HG03354 (cell line): ENCODE data around the gene PMM2.
A peak's percentile ranks its signal among the peaks of the same experiment; 100 is the strongest.
"Not testable (repeated sequence)": the region's sequence is repeated elsewhere in the genome, so short reads cannot be mapped to it uniquely, and the experiment has no call there.

ENCODE experiments used
- ATAC-seq: cut with Tn5 transposase; IDR thresholded peaks from one replicate; pipeline ENCODE4 v1.9.1; 2021; ENCODE audit warnings: mild to moderate bottlenecking; ENCODE audit not compliant: unreplicated experiment, poor library complexity, severe bottlenecking

The PMM2 gene

GRCh38 chr16:8863594-8864424 lies 66.2 kb downstream of the PMM2 start:
- no peak for ATAC-seq

- no peak for ATAC-seq
These were observed 67.0 kb downstream of the PMM2 start for GRCh38 chr16:8864480-8865110.

GRCh38 chr16:8865145-8865882 lies 67.7 kb downstream of the PMM2 start:
- ATAC-seq, result no peak

GRCh38 chr16:8866118-8866883 lies 68.7 kb downstream of the PMM2 start:
- ATAC-seq, result no peak

GRCh38 chr16:8866884-8867215 lies 69.2 kb downstream of the PMM2 start:
- ATAC-seq, result no peak

- no peak for ATAC-seq
These were observed 69.7 kb downstream of the PMM2 start for GRCh38 chr16:8867216-8867931.

GRCh38 chr16:8867932-8868415 lies 70.3 kb downstream of the PMM2 start:
- ATAC-seq, result no peak

GRCh38 chr16:8868416-8869211 lies 71.0 kb downstream of the PMM2 start, which contains the start of gene CARHSP1:
Gene CARHSP1 (minus strand): TSS chr16:8869006. CDS start chr16:8859328, 9,678 bp downstream.
- ATAC-seq, result peak; percentile 71

- ATAC-seq, result no peak
These were observed 71.8 kb downstream of the PMM2 start for GRCh38 chr16:8869212-8869987.

- ATAC-seq, result not testable (repeated sequence)
These were observed 72.3 kb downstream of the PMM2 start for GRCh38 chr16:8869988-8870241.

- ATAC-seq, result no peak
These were observed 74.4 kb downstream of the PMM2 start for GRCh38 chr16:8872071-8872470.

GRCh38 chr16:8872967-8873865 lies 75.6 kb downstream of the PMM2 start:
- ATAC-seq, result no peak

- ATAC-seq, result not testable (repeated sequence)
These were observed 76.2 kb downstream of the PMM2 start for GRCh38 chr16:8873866-8874195.

- no peak for ATAC-seq
These were observed 76.7 kb downstream of the PMM2 start for GRCh38 chr16:8874388-8874787.

- ATAC-seq, result not testable (repeated sequence)
These were observed 77.7 kb downstream of the PMM2 start for GRCh38 chr16:8875317-8875716.

- ATAC-seq, result no peak
These were observed 80.4 kb downstream of the PMM2 start for GRCh38 chr16:8877894-8878522.

GRCh38 chr16:8878523-8878911 lies 80.9 kb downstream of the PMM2 start:
- ATAC-seq, result no peak
